GM23338 (cell line): ENCODE results near the gene PDYN. TPM values are rescaled to one million over a fixed set of nuclear protein-coding genes. Genes with fewer than 3 reads are reported as not detected.

Source experiments
- ATAC-seq: fragments of 200-7000 bp; cut with Tn5 transposase; 3 replicates; pipeline ENCODE4 v1.9.1; 2020
- DNase-seq: peaks from one replicate; pipeline ENCODE4 v3.0.0-alpha.2; 2015; ENCODE audit warnings: low spot score
- H2AFZ ChIP-seq: fragments of 200-600 bp; sonication (generic); 2 replicates; pipeline ENCODE4 v1.8.0; 2016; ENCODE audit warnings: antibody characterized with exemption, mild to moderate bottlenecking, moderate library complexity
- H3F3A ChIP-seq: fragments of 200-600 bp; sonication (generic); replicated peaks from 2 replicates; pipeline ENCODE4 v1.8.0; 2017; ENCODE audit warnings: antibody characterized with exemption, mixed run types, low read depth
- H3K27ac ChIP-seq: fragments of 200-600 bp; sonication (generic); 2 replicates; pipeline ENCODE4 v1.6.1; 2016; ENCODE audit warnings: low read depth
- H3K27me3 ChIP-seq: fragments of 200-600 bp; sonication (generic); 2 replicates; pipeline ENCODE4 v1.8.0; 2016; ENCODE audit warnings: mild to moderate bottlenecking, mixed run types, moderate library complexity; ENCODE audit not compliant: insufficient read depth
- H3K36me3 ChIP-seq: fragments of 200-600 bp; sonication (generic); 2 replicates; pipeline ENCODE4 v1.8.0; 2016; ENCODE audit warnings: mild to moderate bottlenecking; ENCODE audit not compliant: insufficient read depth
- H3K4me1 ChIP-seq: fragments of 200-600 bp; sonication (generic); 2 replicates; pipeline ENCODE4 v1.8.0; 2016; ENCODE audit warnings: mild to moderate bottlenecking, moderate library complexity; ENCODE audit not compliant: insufficient read depth
- H3K4me2 ChIP-seq: fragments of 200-600 bp; sonication (generic); 2 replicates; pipeline ENCODE4 v1.7.1; 2017; ENCODE audit warnings: mixed run types
- H3K4me3 ChIP-seq: fragments of 200-600 bp; sonication (generic); 2 replicates; pipeline ENCODE4 v1.6.1; 2016; ENCODE audit warnings: mixed run types
- H3K79me2 ChIP-seq: fragments of 200-600 bp; sonication (generic); replicated peaks from 2 replicates; pipeline ENCODE4 v1.8.0; 2017; ENCODE audit warnings: mild to moderate bottlenecking; ENCODE audit not compliant: insufficient read depth
- H3K9me2 ChIP-seq: fragments of 200-600 bp; sonication (generic); 2 replicates; pipeline ENCODE4 v1.8.0; 2017; ENCODE audit not compliant: insufficient read depth
- H4K20me1 ChIP-seq: fragments of 200-600 bp; sonication (generic); replicated peaks from 2 replicates; pipeline ENCODE4 v1.8.0; 2017; ENCODE audit warnings: mild to moderate bottlenecking; ENCODE audit not compliant: insufficient read depth
- H3K27ac Mint-ChIP-seq: 2 replicates; pipeline ENCODE4 v1.8.0; 2020; ENCODE audit warnings: inconsistent platforms, mild to moderate bottlenecking, moderate library complexity, mixed read lengths
- H3K27me3 Mint-ChIP-seq: 3 replicates; pipeline ENCODE4 v1.8.0; 2022; ENCODE audit warnings: low read depth, mild to moderate bottlenecking, moderate library complexity, mixed read lengths, inconsistent platforms; ENCODE audit not compliant: insufficient read depth, poor library complexity
- H3K36me3 Mint-ChIP-seq: 3 replicates; pipeline ENCODE4 v1.8.0; 2021; ENCODE audit warnings: low read depth, mild to moderate bottlenecking, inconsistent platforms, moderate library complexity, mixed read lengths
- H3K4me1 Mint-ChIP-seq: 3 replicates; pipeline ENCODE4 v1.8.0; 2020; ENCODE audit warnings: mild to moderate bottlenecking, inconsistent platforms, mixed read lengths
- H3K4me3 Mint-ChIP-seq: 3 replicates; pipeline ENCODE4 v1.8.0; 2021; ENCODE audit warnings: moderate library complexity, mild to moderate bottlenecking, inconsistent platforms, mixed read lengths
- H3K9me3 Mint-ChIP-seq: 3 replicates; pipeline ENCODE4 v1.8.0; 2020; ENCODE audit warnings: moderate library complexity, mild to moderate bottlenecking, inconsistent platforms, mixed read lengths
- CREB1 ChIP-seq: fragments of 250-450 bp; sonication (Bioruptor Pico); IDR thresholded peaks from 2 replicates; pipeline ENCODE4 v1.5.0; 2020; ENCODE audit warnings: low read depth, mild to moderate bottlenecking, moderate library complexity
- EZH2 ChIP-seq: fragments of 200-600 bp; sonication (generic); IDR thresholded peaks from one replicate; pipeline ENCODE4 v1.8.0; 2017; ENCODE audit warnings: antibody characterized with exemption, mild to moderate bottlenecking, low read depth; ENCODE audit not compliant: unreplicated experiment
- NANOG ChIP-seq: IDR thresholded peaks from 2 replicates; pipeline ENCODE4 v1.6.1; 2016; ENCODE audit warnings: antibody characterized with exemption, borderline replicate concordance
- STAT1 ChIP-seq: IDR thresholded peaks from one replicate; pipeline ENCODE4 v1.6.1; 2016; ENCODE audit warnings: antibody characterized with exemption; ENCODE audit not compliant: unreplicated experiment
- ZNF114 ChIP-seq: fragments of 250-450 bp; sonication (Bioruptor Pico); IDR thresholded peaks from 2 replicates; pipeline ENCODE4 v1.5.0; 2020; ENCODE audit warnings: mild to moderate bottlenecking, moderate library complexity
- ZNF331 ChIP-seq: fragments of 250-450 bp; sonication (Bioruptor Pico); IDR thresholded peaks from 2 replicates; pipeline ENCODE4 v1.5.0; 2020; ENCODE audit warnings: low read depth, mild to moderate bottlenecking, moderate library complexity
- polyA plus RNA-seq: library from polyadenylated mRNA; unstranded; fragments of >200 nt; fragmentation: Nextera tagmentation; extraction: Ambion mirVana; gene quantifications from 2 replicates; pipeline ENCODE4 v1.2.1, GENCODE V29; 2016
- total RNA-seq: library from RNA; depleted of rRNA; stranded (reverse); fragments of >200 nt; shearing (Covaris generic); gene quantifications from 2 replicates; pipeline ENCODE4 v1.2.3, GENCODE V29; 2014
- TF ChIP-seq, protein P1 (sequence below), 2 experiments: fragments of 200-600 bp in 1 of 2; sonication (generic) in 1 of 2; conservative IDR thresholded peaks; 2 replicates each; pipeline versions ENCODE4 v1.5.1 to v1.6.1; 2016 to 2017; ENCODE audit warnings: antibody characterized with exemption in 2 of 2, low read depth in 2 of 2, mild to moderate bottlenecking in 2 of 2, moderate library complexity in 1 of 2
- TF ChIP-seq, protein P2 (sequence below): IDR thresholded peaks from one replicate; pipeline ENCODE4 v1.6.1; 2018; ENCODE audit warnings: antibody characterized with exemption; ENCODE audit not compliant: unreplicated experiment
- TF ChIP-seq, protein P3 (sequence below): fragments of 250-450 bp; sonication (Bioruptor Pico); IDR thresholded peaks from 2 replicates; pipeline ENCODE4 v1.5.0; 2020; ENCODE audit warnings: mild to moderate bottlenecking, moderate library complexity

The PDYN gene
- total and polyA plus RNA-seq, 2 experiments from 2014 or later = 0.21 to 0.24 TPM

DNA sequence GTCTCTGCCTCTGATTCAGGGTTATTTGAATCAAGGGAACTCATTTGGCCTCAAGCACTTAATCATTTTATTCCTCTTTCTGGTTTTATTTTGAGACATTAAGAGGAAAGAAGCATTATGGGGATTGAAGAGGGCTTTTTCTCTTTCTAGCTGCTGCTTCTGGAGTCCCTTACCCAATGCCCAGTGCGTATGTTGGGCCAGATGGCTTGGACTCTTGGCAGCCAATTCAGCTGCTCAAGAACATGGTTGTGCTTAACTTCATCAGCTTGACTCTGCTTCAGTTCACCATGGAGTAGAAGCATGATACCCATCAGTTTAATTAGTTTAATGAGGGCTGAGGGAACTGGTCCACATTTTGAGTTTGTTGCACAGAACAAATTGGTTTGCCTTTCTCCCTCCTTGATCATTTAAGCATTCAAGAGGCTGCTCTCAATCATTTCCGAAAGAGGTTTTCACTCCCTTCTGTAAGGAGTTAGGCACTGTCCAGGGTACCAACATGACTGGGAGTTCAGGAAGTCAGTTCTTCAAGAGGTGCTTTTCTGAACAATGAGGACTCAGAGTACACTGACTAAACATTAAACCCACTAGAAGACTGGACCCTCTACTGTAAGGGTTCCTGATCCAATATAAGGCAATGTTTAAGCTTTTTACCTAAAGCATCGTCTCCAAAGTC lies 14.6 kb downstream of the PDYN start:
- peaks cover 4% of the 10 kb centered on the region for H3K27me3 Mint-ChIP-seq
- no peaks in the 10 kb centered on the region for H3K4me1 Mint-ChIP-seq
- no peak for ATAC-seq
- Histone ChIP-seq H3K27me3 (no peaks in the 10 kb centered on the region), H3K27ac (no peak overlapping the region), H4K20me1 (no peaks in the 10 kb centered on the region), H3K4me3 (no peak overlapping the region), H3F3A (no peaks in the 10 kb centered on the region), H3K36me3 (no peaks in the 10 kb centered on the region), H3K79me2 (no peaks in the 10 kb centered on the region), H2AFZ (no peak overlapping the region), H3K9me2 (no peaks in the 10 kb centered on the region), H3K4me1 (no peaks in the 10 kb centered on the region), H3K4me2 (no peak overlapping the region)
- no peak overlapping the region for H3K27ac Mint-ChIP-seq
- TF ChIP-seq CREB1 (CRISPR knock-in tag) = no peak
- TF ChIP-seq, protein P1, sequence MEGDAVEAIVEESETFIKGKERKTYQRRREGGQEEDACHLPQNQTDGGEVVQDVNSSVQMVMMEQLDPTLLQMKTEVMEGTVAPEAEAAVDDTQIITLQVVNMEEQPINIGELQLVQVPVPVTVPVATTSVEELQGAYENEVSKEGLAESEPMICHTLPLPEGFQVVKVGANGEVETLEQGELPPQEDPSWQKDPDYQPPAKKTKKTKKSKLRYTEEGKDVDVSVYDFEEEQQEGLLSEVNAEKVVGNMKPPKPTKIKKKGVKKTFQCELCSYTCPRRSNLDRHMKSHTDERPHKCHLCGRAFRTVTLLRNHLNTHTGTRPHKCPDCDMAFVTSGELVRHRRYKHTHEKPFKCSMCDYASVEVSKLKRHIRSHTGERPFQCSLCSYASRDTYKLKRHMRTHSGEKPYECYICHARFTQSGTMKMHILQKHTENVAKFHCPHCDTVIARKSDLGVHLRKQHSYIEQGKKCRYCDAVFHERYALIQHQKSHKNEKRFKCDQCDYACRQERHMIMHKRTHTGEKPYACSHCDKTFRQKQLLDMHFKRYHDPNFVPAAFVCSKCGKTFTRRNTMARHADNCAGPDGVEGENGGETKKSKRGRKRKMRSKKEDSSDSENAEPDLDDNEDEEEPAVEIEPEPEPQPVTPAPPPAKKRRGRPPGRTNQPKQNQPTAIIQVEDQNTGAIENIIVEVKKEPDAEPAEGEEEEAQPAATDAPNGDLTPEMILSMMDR (conservative IDR thresholded peaks at IDR 0.05; ENCODE audit: low read depth in 2 of 2) = no peak
- no peak for TF ChIP-seq EZH2
- TF ChIP-seq ZNF114 = no peak
- TF ChIP-seq, protein P2, sequence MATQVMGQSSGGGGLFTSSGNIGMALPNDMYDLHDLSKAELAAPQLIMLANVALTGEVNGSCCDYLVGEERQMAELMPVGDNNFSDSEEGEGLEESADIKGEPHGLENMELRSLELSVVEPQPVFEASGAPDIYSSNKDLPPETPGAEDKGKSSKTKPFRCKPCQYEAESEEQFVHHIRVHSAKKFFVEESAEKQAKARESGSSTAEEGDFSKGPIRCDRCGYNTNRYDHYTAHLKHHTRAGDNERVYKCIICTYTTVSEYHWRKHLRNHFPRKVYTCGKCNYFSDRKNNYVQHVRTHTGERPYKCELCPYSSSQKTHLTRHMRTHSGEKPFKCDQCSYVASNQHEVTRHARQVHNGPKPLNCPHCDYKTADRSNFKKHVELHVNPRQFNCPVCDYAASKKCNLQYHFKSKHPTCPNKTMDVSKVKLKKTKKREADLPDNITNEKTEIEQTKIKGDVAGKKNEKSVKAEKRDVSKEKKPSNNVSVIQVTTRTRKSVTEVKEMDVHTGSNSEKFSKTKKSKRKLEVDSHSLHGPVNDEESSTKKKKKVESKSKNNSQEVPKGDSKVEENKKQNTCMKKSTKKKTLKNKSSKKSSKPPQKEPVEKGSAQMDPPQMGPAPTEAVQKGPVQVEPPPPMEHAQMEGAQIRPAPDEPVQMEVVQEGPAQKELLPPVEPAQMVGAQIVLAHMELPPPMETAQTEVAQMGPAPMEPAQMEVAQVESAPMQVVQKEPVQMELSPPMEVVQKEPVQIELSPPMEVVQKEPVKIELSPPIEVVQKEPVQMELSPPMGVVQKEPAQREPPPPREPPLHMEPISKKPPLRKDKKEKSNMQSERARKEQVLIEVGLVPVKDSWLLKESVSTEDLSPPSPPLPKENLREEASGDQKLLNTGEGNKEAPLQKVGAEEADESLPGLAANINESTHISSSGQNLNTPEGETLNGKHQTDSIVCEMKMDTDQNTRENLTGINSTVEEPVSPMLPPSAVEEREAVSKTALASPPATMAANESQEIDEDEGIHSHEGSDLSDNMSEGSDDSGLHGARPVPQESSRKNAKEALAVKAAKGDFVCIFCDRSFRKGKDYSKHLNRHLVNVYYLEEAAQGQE = peak; percentile 64
- DNase-seq = no peak
- no peak overlapping the region for H3K4me3 Mint-ChIP-seq
- no peaks in the 10 kb centered on the region for H3K9me3 Mint-ChIP-seq
- H3K36me3 Mint-ChIP-seq = no peaks in the 10 kb centered on the region

DNA sequence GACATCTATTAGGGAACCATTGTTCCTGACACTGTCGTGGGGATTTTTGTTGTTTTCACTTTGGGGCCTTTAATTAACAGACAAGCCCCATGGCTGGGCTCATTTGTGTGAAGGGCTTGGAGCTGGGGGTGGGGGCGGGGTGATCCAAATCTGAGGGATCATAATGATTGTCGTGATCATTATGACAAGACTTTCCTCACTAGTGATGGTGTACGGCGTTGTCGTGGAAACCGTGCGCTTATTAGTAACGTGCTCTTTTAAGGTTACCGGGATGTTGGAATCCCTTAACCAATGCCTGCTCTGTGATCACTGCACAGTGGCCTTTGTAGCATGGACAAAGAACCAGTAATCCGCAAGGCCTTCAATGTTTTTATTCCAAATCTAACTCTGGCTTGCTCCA lies 18.6 kb downstream of the PDYN start:
- Histone ChIP-seq H3K4me3 (no peak overlapping the region), H3K36me3 (no peaks in the 10 kb centered on the region), H3K4me2 (no peak overlapping the region), H3K27me3 (no peaks in the 10 kb centered on the region), H3F3A (no peaks in the 10 kb centered on the region), H3K27ac (no peak overlapping the region), H3K4me1 (no peaks in the 10 kb centered on the region), H3K9me2 (no peaks in the 10 kb centered on the region), H3K79me2 (no peaks in the 10 kb centered on the region), H4K20me1 (no peaks in the 10 kb centered on the region), H2AFZ (no peak overlapping the region)
- Mint-ChIP-seq H3K4me1 (peaks cover 8% of the 10 kb centered on the region), H3K36me3 (no peaks in the 10 kb centered on the region), H3K27ac (no peak overlapping the region), H3K27me3 (peaks cover 9% of the 10 kb centered on the region), H3K9me3 (no peaks in the 10 kb centered on the region), H3K4me3 (no peak overlapping the region)
- DNase-seq (no peak), ATAC-seq (no peak)
- TF ChIP-seq ZNF114 (no peak), STAT1 (no peak), EZH2 (no peak), ZNF331 (CRISPR knock-in tag) (no peak), NANOG (no peak), CREB1 (CRISPR knock-in tag) (no peak)
- TF ChIP-seq, protein P3, sequence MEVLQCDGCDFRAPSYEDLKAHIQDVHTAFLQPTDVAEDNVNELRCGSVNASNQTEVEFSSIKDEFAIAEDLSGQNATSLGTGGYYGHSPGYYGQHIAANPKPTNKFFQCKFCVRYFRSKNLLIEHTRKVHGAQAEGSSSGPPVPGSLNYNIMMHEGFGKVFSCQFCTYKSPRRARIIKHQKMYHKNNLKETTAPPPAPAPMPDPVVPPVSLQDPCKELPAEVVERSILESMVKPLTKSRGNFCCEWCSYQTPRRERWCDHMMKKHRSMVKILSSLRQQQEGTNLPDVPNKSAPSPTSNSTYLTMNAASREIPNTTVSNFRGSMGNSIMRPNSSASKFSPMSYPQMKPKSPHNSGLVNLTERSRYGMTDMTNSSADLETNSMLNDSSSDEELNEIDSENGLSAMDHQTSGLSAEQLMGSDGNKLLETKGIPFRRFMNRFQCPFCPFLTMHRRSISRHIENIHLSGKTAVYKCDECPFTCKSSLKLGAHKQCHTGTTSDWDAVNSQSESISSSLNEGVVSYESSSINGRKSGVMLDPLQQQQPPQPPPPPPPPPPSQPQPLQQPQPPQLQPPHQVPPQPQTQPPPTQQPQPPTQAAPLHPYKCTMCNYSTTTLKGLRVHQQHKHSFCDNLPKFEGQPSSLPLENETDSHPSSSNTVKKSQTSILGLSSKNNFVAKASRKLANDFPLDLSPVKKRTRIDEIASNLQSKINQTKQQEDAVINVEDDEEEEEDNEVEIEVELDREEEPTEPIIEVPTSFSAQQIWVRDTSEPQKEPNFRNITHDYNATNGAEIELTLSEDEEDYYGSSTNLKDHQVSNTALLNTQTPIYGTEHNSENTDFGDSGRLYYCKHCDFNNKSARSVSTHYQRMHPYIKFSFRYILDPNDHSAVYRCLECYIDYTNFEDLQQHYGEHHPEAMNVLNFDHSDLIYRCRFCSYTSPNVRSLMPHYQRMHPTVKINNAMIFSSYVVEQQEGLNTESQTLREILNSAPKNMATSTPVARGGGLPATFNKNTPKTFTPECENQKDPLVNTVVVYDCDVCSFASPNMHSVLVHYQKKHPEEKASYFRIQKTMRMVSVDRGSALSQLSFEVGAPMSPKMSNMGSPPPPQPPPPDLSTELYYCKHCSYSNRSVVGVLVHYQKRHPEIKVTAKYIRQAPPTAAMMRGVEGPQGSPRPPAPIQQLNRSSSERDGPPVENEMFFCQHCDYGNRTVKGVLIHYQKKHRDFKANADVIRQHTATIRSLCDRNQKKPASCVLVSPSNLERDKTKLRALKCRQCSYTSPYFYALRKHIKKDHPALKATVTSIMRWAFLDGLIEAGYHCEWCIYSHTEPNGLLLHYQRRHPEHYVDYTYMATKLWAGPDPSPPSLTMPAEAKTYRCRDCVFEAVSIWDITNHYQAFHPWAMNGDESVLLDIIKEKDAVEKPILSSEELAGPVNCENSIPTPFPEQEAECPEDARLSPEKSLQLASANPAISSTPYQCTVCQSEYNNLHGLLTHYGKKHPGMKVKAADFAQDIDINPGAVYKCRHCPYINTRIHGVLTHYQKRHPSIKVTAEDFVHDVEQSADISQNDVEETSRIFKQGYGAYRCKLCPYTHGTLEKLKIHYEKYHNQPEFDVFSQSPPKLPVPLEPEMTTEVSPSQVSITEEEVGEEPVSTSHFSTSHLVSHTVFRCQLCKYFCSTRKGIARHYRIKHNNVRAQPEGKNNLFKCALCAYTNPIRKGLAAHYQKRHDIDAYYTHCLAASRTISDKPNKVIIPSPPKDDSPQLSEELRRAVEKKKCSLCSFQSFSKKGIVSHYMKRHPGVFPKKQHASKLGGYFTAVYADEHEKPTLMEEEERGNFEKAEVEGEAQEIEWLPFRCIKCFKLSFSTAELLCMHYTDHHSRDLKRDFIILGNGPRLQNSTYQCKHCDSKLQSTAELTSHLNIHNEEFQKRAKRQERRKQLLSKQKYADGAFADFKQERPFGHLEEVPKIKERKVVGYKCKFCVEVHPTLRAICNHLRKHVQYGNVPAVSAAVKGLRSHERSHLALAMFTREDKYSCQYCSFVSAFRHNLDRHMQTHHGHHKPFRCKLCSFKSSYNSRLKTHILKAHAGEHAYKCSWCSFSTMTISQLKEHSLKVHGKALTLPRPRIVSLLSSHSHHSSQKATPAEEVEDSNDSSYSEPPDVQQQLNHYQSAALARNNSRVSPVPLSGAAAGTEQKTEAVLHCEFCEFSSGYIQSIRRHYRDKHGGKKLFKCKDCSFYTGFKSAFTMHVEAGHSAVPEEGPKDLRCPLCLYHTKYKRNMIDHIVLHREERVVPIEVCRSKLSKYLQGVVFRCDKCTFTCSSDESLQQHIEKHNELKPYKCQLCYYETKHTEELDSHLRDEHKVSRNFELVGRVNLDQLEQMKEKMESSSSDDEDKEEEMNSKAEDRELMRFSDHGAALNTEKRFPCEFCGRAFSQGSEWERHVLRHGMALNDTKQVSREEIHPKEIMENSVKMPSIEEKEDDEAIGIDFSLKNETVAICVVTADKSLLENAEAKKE = no peak
